HG02678 (cell line): ENCODE data around the gene DBNL.

Experiments
- ATAC-seq: cut with Tn5 transposase; IDR thresholded peaks from one replicate; pipeline ENCODE4 v1.9.1; 2021; ENCODE audit warnings: mild to moderate bottlenecking, moderate library complexity; ENCODE audit not compliant: unreplicated experiment

DBNL gene

GRCh38 chr7:44060948-44061644, 16.6 kb downstream of the DBNL start:
- no peak for ATAC-seq

GRCh38 chr7:44061645-44062179, 17.2 kb downstream of the DBNL start:
- no peak for ATAC-seq

- no peak for ATAC-seq
These were observed 17.8 kb downstream of the DBNL start for GRCh38 chr7:44062180-44062902.

GRCh38 chr7:44062903-44063295, 18.4 kb downstream of the DBNL start:
- no peak for ATAC-seq

- no peak for ATAC-seq
These were observed 19.0 kb downstream of the DBNL start for GRCh38 chr7:44063547-44063893.

- no peak for ATAC-seq
These were observed 19.6 kb downstream of the DBNL start for GRCh38 chr7:44063894-44064651.

GRCh38 chr7:44064791-44065430, 20.4 kb downstream of the DBNL start:
- no peak for ATAC-seq

GRCh38 chr7:44065431-44066110, 21.1 kb downstream of the DBNL start, which contains the start of gene PGAM2:
PGAM2 (minus strand) TSS chr7:44065567; CDS start chr7:44065529, 38 bp downstream.
- ATAC-seq, result no peak

GRCh38 chr7:44066111-44066460, 21.6 kb downstream of the DBNL start:
- no peak for ATAC-seq

- no peak for ATAC-seq
These were observed 22.1 kb downstream of the DBNL start for GRCh38 chr7:44066494-44067063.

GRCh38 chr7:44067064-44067951, 22.8 kb downstream of the DBNL start:
- ATAC-seq, result no peak

GRCh38 chr7:44068054-44068453, 23.6 kb downstream of the DBNL start:
- ATAC-seq, result no peak

GRCh38 chr7:44071726-44072363, 27.3 kb downstream of the DBNL start:
- ATAC-seq, result no peak

- no peak for ATAC-seq
These were observed 28.1 kb downstream of the DBNL start for GRCh38 chr7:44072364-44073231.

GRCh38 chr7:44073664-44074348, 29.3 kb downstream of the DBNL start:
- ATAC-seq, result peak; percentile 53

GRCh38 chr7:44074349-44074695, 29.8 kb downstream of the DBNL start:
- no peak for ATAC-seq
